Testis (tissue), 3 donors: Measurements from ENCODE around the gene CHST5. TPM values are rescaled to one million over a fixed set of nuclear protein-coding genes. Genes with fewer than 3 reads are reported as not detected.
A peak's percentile ranks its signal among the peaks of the same experiment; 100 is the strongest.

Experiments
- DNase-seq: peaks from one replicate; pipeline ENCODE4 v3.0.0-alpha.2; 2019
- H3K27ac ChIP-seq, 2 donors: fragments of 200-600 bp; sonication (generic); one replicate each; pipeline ENCODE4 v1.5.1; 2019
- H3K27me3 ChIP-seq: fragments of 200-600 bp; sonication (generic); one replicate; pipeline ENCODE4 v1.5.1; 2019
- H3K36me3 ChIP-seq: fragments of 200-600 bp; sonication (generic); one replicate; pipeline ENCODE4 v1.5.1; 2017; ENCODE audit warnings: low read depth; ENCODE audit errors: missing control alignments
- H3K4me1 ChIP-seq: fragments of 200-600 bp; sonication (generic); one replicate; pipeline ENCODE4 v1.5.1; 2019
- H3K4me3 ChIP-seq, 2 donors: fragments of 200-600 bp; sonication (generic); one replicate each; pipeline ENCODE4 v1.5.1; 2017 to 2019
- H3K9me3 ChIP-seq: fragments of 200-600 bp; sonication (generic); one replicate; pipeline ENCODE4 v1.5.1; 2017
- CTCF ChIP-seq, 3 experiments: fragments of 450-650 bp in 2 of 3; fragments of 200-600 bp in 1 of 3; sonication (generic) in 1 of 3; IDR thresholded peaks; one replicate each; pipeline ENCODE4 v1.5.1; 2016 to 2019; ENCODE audit warnings: antibody characterized with exemption in 3 of 3, mild to moderate bottlenecking in 2 of 3, moderate library complexity in 1 of 3
- POLR2A ChIP-seq: fragments of 450-650 bp; IDR thresholded peaks from one replicate; pipeline ENCODE4 v1.6.1; 2017; ENCODE audit warnings: antibody characterized with exemption, mild to moderate bottlenecking, moderate library complexity
- WGBS, 2 donors: methylation state at CpG; one replicate each; pipeline ENCODE4 v1.1.5; 2018; 5-methylcytosine and 5-hydroxymethylcytosine counted together
- intact Hi-C: fragments of 100-400 bp; cut with DNase I; formaldehyde crosslinking; loops from one replicate; pipeline ENCODE4 v1.15.1; 2023; ENCODE audit warnings: low total_unique reads
- polyA plus RNA-seq: library from polyadenylated mRNA; stranded (reverse); fragments of 350-450 nt; fragmentation: Illumina TruSeq; extraction: RNeasy Lipid Tissue Mini Kit (QIAGEN cat#74804); gene quantifications from one replicate; pipeline ENCODE4 v1.2.3, GENCODE V29; 2014; ENCODE audit warnings: low read depth, low replicate concordance; ENCODE audit not compliant: insufficient read depth
- total RNA-seq, 2 donors: library from RNA; depleted of rRNA; stranded (reverse); fragments of >200 nt; gene quantifications; one replicate each; pipeline ENCODE4 v1.2.3, GENCODE V29; 2016

The CHST5 gene
- total and polyA plus RNA-seq, 3 donors from 2014 or later, result 0.26 to 0.74 (median 0.55) TPM

GRCh38 chr16:75532791-75533190 lies 3.1 kb downstream of the CHST5 start:
- Histone ChIP-seq H3K9me3 (no peaks in the 10 kb centered on the region), H3K4me1 (no peaks in the 10 kb centered on the region), H3K4me3 (no peak overlapping the region), H3K27ac (no peak overlapping the region), H3K27me3 (no peaks in the 10 kb centered on the region), H3K36me3 (no peaks in the 10 kb centered on the region)
- TF ChIP-seq CTCF (IDR thresholded peaks at IDR 0.05) (no peak), POLR2A (no peak)
- no peak for DNase-seq
- 91 to 100% methylated on average over 2 of the region's 2 CpGs for WGBS, 2 donors
- intact Hi-C loops, result no loop called here

GRCh38 chr16:75532142-75532765 lies 3.7 kb downstream of the CHST5 start:
- Histone ChIP-seq H3K9me3 (no peaks in the 10 kb centered on the region), H3K4me1 (no peaks in the 10 kb centered on the region), H3K27me3 (no peaks in the 10 kb centered on the region), H3K27ac (no peak overlapping the region), H3K36me3 (no peaks in the 10 kb centered on the region), H3K4me3 (no peak overlapping the region)
- no peak for TF ChIP-seq POLR2A
- no peak for TF ChIP-seq CTCF (IDR thresholded peaks at IDR 0.05)
- intact Hi-C loops, result no loop called here
- 85 to 94% methylated on average over 7 to 8 of the region's 8 CpGs for WGBS, 2 donors
- no peak for DNase-seq

- intact Hi-C loops, result no loop called here
- no peak overlapping the region for H3K27ac ChIP-seq
- no peaks in the 10 kb centered on the region for H3K9me3 ChIP-seq
- TF ChIP-seq POLR2A (no peak), CTCF (IDR thresholded peaks at IDR 0.05) (no peak)
- H3K27me3 ChIP-seq, result no peaks in the 10 kb centered on the region
- H3K4me1 ChIP-seq, result no peaks in the 10 kb centered on the region
- DNase-seq, result no peak
- H3K4me3 ChIP-seq, result peak overlapping the region in 1 of 2 donors; percentile 23
- 62 to 82% methylated on average over 28 to 29 of the region's 29 CpGs for WGBS, 2 donors
- no peaks in the 10 kb centered on the region for H3K36me3 ChIP-seq
Observed at GRCh38 chr16:75529959-75530358, 5.9 kb downstream of the CHST5 start.

GRCh38 chr16:75529056-75529905 lies 6.6 kb downstream of the CHST5 start:
- Histone ChIP-seq H3K9me3 (no peaks in the 10 kb centered on the region), H3K27me3 (no peaks in the 10 kb centered on the region), H3K36me3 (no peaks in the 10 kb centered on the region), H3K4me1 (no peaks in the 10 kb centered on the region), H3K4me3 (peak overlapping the region in 1 of 2 donors; percentile 23), H3K27ac (no peak overlapping the region)
- 72 to 86% methylated on average over 51 to 71 of the region's 81 CpGs for WGBS, 2 donors
- TF ChIP-seq POLR2A, result no peak
- no peak for TF ChIP-seq CTCF (IDR thresholded peaks at IDR 0.05)
- no peak for DNase-seq
- intact Hi-C loops, result no loop called here
